Tongue (tissue), 2 donors: Measurements from ENCODE around the gene TSPAN9. TPM values are rescaled to one million over a fixed set of nuclear protein-coding genes. Genes with fewer than 3 reads are reported as not detected.

Experiments
- DNase-seq: peaks from one replicate; pipeline ENCODE4 v3.0.0-alpha.2; 2015
- total RNA-seq: library from RNA; depleted of rRNA; stranded (reverse); fragments of >200 nt; gene quantifications from one replicate; pipeline ENCODE4 v1.2.3, GENCODE V29; 2014

The TSPAN9 gene
- total RNA-seq, 1 donor from 2014 or later: 162 TPM

DNA sequence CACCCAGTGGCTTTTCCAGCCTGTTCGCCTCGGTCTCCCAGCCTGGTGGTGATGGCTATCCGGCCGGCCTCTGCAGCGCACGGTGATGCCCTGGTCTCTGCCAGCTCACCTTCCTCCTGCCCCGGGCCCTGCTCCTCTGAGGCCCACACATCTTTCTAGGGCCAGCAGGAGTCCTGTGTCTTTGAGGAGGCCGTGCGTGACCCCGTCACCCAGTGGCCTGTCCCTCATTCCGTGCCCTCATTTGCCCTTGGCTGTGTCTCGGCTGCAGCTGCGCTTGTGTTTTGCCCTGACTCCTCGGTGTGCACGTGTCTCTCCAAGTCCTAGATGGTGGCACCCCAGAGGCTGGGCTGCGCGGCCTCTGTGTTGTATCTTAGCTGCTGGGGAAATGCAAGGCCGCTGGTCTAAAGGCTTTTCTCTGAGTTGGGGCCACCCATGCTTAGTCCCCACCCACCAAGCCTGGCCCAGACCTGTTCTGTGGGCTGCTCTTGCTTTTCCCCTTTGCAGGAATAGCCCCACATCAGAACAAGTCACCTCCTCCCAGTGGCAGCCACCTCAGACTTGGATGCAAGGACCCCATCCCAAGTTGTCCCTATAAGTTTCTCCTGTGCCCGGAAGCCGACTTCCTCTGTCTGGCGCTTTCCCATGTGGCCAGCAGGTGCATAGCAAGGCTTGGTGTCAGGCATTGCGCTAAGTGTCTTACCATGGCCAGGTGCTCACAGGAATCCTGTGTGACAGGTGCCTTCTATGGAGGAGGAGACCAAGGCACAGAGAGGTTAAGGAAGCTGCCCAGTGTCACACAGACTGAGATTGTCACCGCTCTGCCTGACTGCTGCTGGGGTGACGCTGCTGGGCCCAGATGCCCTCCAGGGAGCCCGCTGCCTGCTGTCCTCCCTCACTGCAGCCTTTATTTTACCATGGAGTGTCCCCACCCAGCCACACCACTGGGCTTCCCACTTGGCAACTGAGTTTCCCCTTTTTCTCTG lies 64.5 kb downstream of the TSPAN9 start:
- peak; percentile 49 for DNase-seq

DNA sequence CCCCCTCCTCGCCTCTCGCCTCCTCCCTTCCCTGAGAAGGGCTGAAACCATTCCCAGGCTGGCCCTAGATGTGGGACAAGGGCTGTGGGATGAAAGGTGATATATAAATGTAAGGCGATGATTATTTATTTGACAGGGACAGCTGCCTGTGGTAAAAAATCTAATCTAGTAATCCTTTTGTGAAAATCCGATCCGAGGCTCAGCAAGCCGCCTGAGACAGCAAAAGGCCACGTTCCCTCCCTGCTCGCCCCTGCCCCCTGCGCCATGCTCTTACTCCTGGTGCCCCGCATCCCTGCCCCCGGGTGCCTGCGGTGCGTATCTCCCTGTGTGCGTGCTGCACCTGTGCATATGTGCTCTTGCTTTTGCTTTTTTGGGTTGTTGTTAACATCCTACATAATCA lies 65.2 kb downstream of the TSPAN9 start:
- DNase-seq: peak; percentile 82

DNA sequence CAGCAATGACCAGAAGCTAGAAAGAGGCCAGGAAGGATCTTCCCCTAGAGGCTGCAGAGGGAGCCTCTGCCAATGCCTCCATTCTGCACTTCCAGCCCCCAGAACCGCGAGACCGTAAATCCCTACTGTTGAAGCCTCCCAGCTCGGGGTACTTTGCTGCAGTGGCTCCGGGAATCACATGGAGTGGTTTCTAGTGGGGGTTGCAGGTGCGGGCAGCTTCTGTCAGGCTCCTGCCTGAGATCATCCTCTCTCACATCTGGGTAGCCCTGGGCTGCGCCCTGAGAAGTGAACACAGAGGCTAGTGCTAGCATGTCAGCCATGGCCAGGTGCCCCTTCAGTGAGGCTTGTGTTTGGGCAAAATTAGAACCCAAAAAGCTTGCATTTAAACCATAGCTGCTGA lies 67.3 kb downstream of the TSPAN9 start:
- DNase-seq: no peak

DNA sequence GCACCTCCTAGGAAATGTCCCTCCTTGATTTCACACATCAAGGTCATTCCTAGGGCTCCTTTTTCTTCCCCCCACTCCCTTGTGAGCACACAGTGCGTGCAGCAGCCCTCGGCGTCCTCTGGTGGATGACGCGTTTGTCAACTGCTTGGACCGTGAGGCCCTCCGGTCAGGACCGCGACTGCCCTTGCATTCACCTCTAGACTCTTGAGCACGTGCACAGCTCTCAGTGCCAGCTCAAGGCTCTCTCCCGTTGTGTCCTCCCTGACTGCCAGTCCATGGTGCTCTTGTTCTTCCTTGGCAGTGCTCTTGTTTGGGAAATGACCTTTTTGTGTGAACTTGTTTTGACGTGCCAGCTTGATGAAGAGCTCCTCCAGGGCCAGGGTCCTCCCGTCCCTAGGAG lies 67.9 kb downstream of the TSPAN9 start:
- DNase-seq: peak; percentile 58

DNA sequence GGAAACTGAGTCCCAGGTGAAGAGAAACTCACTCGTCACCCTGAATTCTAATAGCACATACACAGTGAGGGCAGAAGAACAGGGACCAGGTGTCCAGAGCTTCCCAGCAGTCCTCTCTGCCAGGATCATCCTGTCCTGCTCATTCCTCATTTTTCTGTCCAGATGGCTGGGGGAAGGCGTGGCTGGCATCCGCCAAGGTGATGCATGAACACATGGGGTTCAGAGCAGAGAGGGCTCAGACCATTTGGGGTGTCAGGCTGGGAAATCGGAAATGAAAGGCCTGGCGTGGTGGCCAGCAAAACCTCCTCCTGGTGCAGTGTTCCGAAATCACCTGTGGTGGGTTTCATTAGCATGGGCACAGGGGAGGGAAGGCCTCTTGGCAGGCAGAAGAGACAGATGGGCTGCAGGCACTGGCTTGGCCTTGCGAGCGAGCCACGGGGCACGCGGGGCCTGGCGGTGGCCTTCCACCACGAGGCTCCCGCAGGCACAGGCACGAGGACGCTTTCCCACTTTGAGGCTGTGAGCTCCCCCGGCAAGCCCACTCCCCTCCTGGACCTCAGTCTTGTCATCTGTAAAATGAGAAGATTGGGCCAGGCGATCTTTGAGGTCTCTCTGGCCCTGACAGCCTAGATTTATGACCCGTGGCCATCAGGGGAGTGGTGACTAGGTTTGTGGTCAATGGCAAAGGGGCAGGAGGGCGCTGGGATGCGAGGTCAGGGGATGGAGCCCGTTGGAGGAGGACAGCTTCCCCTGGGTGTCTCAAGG lies 68.5 kb downstream of the TSPAN9 start:
- DNase-seq: no peak

DNA sequence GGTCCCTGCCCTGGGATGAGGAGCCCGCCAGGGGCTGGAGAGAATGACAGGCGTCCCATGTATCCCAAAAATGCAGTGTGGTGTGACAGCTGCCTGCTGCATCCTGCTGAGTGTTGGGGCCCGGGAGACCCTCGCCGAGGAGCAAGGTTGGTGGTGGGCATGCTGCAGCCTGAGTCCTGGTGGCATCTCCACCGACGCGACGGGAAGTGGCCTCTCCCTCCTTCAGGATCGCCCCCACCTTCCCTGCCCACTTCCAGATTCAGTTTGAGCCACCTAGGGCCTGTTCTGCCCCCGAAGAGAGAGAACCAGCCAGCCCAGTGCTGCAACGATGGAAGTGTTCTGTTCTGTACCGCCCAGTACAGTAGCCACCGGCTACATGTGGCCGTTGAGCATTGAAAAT lies 70.1 kb downstream of the TSPAN9 start:
- no peak for DNase-seq

DNA sequence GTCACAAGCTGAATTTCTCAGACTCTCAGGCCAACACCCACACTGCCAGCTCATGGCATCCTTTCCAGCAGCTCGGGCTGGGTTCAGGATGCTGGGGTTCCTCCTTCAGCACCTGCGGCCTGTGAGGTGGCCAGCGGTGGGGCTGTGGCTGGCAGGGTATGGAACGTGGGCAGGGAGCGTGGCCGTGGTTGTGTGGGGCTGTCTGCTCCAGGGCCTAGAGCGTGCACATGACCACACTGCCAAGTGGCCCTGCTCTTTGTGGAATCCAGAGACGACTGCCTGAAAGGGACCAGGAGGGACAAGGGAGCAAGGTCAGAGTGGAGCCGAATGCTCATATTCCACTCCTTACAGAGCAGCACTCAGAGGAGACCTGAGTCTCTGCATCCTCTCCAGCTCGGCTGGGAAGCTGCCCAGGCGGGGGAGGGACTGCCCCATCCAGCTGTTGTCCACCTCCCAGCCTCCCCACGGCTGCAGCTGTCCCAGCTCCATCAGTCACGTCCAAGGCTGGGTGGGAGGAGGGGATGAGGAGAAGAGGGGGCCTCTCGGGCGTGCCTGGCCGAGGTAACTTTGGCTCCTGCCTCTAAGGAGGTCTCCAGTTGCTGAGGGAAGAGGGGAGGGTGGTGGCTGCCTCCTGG lies 71.3 kb downstream of the TSPAN9 start:
- peak; percentile 97 for DNase-seq

DNA sequence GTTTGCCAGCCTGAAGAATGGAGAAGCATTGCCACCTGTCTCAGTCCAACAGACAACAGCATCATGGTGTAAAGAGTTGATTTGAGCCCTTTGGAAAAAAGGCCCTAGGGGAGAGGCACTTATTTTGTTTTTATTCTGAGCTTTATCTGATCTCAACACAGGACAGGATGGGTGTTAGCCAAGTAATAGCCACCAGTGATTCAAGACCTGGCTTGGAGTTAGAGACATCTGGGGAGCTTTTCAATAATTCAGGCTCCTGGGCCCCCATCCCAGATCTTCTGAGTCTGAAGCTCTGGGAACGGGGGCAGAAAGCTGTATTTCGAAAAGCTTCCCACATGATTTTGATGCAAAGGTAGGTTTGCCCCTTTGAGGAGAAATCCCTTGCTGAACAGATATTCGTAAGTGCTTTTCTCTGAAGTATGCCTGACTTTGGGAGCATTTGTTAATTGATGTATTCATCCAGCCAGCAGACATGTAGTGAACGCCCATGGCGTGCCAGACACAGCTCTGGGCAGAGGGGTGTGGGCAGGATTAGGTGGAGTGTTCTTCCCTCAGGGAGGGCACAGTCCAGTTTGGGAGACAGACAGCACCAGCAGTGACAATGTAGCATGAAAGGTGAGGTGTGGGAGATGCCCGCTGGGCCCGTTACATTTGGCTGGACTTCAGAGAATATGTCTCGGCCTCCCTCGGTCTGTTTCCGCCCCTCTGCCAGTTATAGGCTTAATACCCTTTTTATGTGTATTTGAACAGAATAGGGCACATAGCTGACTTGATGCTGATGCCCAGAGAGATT lies 72.5 kb downstream of the TSPAN9 start:
- peak; percentile 61 for DNase-seq

DNA sequence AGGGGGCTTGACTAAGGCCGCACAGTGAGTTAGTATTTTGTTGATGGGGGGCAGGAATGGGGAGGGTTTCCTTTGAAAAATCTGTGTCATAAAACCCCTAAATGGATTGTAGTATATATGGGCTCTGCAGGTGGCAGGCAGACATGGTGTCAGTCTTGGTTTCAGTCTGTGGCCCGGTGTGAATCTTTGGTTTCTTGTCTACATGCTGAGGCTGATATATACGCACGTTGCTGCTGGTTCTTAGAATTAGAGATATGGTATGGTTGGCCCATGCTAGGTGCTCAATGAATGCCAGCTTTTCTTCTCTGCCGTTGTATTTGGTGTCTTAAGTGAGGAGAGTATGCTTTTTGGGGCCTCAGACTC lies 73.1 kb downstream of the TSPAN9 start:
- DNase-seq: peak; percentile 31

DNA sequence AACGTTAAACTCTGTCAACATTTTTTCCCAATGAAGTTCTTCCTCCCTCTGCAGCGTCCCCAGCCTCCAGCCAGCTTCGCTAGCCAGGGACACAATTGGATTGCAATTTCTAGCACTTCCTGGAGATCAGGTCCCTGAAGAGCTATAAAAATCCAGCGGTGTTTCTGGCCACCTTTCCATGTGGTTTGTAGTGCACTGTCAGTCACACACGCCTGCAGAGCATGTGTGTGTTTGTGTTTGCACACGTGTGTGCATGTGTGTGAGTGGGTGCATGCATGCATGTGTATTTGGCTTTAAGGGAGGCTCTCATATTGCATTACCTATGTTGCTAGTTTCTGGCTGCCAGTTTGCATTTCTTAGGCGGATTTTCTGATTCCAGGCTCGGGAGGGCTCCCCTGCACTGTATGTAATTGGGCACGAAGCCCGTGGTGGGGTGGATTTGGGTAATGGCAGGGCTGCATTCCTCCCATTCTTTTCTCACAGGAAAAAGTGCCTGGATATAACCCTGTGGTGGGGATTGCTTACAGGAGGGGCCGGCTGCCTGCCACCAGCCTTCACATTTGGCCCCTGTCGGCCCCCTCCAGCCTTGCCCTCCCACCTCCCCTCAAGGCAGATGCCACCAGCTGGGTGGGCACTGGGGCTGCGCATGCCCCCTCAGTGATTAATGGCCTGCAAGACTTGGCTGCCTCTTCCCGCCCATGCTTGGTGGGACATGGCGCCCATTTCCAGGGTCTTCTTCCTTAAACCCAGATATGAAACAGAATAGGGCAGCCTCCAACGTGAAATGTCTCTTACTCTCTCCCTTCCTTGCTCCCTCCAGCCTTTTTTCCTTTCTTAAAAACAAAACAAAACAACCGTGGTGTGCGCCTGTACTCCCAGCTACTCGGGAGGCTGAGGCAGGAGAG lies 74.0 kb downstream of the TSPAN9 start:
- DNase-seq: peak; percentile 91

DNA sequence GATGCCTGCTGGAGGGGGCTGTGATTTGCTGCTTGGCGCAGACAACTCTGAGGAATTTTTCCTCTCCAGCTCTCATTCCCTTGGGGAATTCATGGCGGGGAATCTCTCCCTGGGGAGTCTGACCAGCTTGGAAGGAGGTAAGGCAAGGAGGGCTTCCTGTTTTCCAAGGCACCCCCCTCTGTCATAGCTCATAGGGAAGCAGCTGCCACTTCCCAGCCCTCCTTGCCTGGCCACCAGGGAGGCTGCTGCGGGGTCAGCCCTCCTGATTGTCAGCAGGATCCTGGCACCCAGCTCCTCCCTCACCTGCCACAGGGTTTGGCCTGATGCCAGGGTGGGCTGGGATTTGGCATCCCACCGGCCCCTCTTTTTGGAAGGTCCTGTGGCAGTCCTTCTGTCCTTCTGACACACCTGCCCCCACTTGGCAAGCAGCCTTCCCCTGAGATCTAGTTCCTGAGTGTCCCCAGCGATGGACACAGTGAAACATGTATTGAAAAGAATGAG lies 74.9 kb downstream of the TSPAN9 start:
- DNase-seq: peak; percentile 55

DNA sequence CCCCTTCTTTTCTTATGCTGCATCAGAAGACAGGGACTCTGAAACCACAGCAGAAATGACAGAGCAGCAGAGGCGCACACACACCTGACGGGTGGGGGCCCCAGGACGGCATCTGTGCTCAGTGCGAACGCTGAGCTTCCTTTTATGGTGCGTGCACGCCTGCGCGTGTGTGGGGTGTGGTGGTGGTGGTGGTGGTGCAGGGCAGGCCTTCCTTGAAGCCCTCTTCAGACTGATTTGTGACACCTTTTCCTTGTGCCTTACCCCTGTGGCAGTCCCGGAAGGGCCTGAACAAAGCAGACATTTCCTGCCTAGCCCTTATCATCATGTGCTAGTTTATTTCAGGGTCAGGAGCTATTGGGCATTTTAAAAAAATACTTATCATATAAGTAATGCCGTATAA lies 75.7 kb downstream of the TSPAN9 start:
- no peak for DNase-seq

DNA sequence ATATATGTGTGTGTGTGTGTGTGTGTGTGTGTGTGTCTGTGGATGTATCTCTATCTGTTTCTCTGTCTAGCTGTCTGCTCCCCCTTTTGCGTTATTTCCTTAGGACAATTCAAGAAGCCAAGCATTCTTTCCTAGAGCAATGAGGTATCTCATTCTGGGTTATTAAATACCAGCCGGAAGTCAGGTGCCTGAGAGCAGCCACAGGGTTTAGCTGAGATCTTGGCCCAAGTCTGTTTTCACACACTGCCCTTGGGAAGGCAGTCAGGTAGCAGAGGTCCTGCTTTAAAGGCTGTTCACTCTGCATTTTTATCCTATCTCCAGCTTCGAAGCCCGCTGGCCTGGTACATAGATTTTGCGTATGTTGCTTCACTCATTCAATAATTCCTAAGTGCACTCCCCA lies 76.8 kb downstream of the TSPAN9 start:
- no peak for DNase-seq

DNA sequence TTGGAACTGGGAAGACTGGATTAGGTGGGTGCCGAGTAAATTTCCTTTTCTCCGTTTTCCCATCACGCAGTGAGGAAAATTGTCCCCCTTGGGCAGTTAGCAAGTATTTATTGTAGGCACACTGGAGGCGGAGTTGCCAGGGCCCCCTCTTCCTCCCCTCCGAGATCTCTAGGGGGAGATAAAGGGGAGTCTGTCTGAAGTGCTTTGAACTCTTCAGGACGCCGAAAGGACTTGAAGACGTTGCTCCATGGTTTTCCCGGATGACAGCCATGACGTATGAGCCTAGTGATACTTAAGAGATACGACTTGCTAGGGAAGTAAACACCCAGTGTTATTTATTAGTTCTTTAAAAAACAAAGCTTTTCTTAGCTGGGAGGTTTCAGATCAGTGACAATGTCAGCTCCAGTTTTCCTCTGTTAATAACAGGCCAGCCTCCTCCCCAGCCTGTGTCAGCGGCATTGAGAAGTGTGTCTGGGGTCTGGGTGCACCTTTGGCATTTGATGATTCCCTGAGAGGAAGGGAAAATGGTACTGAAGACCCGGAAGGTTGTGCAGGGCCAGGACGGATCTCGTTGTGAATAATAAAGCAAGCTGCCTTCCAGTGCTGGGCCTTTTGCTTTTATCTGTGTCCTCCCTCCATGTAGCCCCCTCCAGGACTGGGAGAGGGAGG lies 78.7 kb downstream of the TSPAN9 start:
- no peak for DNase-seq

DNA sequence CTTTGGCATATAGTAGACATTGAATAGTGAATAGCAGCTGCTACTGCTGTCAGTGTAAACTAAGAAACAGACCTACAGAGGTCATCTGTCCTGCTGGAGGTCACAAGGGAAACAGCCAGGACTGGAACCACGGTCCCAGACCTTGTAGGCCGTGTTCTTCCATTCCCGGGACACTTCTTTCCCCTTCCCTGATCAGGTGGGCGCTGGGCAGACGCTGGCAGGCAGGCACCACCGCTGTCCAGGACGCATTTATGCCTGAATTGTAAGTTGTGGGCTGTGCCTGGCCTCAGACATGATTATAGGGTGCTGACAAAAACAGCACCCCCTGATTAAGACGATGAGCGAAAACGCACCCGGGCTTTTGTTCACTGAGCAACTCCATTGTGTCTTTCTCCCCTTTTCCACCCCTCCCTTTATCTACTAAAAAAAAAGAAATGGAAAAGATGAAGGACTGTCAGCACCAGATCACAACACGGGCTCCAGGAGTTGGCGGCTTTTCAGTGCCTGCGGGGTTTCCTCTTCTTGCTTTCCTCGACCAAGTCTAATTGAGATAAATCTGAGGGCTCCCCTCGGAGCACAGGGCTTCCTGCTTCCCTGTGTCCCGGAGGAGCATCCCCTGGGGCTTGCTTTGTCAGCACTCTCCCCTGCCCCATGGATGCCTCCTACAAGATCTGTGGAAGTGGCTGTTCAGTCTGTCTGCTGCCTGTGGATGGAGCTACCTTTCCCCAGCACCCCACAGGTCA lies 80.6 kb downstream of the TSPAN9 start:
- DNase-seq: no peak

DNA sequence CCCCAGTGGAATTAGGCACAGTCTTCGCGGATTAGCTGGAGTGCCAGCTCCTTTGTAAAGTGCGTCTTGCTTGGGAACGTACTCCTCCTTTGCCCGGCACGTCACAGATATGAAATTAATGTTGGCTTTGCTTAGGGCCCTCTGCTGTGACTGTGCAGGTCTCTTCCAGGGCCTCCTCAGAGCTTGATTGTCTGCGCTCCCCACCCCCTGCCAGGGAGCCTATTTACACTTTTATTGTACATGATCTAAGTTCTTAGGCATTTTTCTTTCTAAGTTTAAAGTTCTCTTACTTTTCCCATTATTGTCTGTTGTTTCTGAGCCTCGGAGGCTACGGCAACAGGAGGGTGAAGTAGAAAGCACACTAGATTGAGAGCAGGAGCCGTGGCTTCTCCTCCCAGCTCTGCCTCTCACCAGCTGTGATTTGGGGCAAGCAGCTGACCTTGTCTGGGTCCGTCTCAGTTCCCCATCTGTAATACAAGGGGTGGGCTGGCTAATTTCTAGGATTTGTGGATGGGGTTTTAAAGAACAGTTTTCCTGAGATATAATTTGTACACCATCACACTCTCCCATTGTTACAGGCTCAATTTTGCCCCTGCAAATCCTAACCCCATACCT lies 81.8 kb downstream of the TSPAN9 start:
- DNase-seq: peak; percentile 74

DNA sequence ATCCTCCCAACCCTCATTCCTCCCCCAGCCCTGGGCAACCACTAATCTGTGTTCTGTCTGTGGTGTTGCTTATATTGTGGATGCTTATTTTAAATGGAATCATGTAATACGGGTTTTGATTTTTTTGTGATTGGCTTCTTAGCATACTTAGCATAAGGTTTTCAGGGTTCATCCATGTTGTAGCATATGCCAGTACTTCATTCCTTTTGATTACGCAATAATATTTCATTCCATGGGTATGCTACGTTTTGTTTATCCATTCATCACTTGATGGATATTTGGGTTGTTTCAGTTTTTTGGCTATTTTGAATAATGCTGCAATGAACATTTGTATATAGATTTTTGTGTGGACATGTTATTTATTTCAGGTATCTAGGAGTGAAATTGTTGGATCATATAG lies 82.9 kb downstream of the TSPAN9 start:
- no peak for DNase-seq

DNA sequence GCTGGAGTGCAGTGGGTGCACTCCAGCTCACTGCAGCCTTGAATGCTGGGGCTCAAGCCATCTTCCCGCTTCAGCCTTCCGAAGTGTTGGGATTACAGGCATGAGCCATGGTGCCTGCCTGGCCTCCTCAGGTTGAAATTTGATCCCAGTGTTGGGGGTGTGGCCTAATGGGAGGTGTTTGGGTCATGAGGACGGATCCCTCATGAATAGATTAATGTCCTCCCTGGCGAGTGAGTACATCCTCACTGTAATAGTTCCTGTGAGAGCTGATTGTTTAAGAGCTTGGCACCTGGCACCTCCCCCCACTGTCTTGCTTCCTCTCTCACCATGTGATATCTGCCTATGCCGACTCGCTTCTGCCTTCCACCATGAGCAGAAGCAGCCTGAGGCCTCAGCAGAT lies 84.7 kb downstream of the TSPAN9 start:
- DNase-seq: no peak

DNA sequence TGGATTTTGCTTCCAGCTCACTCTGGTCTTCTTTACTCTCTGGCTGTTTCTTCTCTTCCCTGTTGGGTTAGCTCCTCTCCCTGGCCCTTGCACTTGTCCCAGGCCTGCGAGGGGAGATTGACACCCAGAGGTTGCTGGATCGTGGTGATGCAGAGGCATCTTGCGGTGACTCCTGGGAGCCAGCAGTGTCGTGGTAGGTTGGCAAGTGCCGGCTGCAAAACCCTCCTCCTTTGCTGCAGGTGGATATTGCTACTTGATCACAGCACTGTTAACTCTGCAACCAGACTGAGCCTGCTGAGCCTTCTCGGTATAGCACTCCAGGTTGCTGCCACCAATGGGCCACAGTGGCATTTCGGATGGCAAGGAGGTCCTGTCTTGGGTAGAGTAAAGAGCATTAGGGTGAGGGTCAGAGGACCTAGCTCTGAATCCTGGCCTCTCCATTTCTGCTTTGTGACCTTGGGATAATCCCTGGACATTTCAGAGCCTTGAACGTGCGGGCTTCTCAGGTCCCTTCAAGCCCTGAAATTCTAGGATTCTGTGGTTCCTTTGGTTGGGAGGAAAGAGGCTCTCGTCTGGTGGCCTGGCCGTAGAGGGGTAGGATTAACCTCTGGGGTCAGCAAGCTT lies 87.4 kb downstream of the TSPAN9 start:
- no peak for DNase-seq
